ENCODE measurements around the gene BEGAIN. TPM values are rescaled to one million over a fixed set of nuclear protein-coding genes. Genes with fewer than 3 reads are reported as not detected.

BEGAIN gene
- total and polyA plus RNA-seq, 2 of the 8 experiments (the other 6 are each of a cell fraction or from before 2014, with no cell fraction given) = 2.9 to 3.0 TPM

- TF ChIP-seq SIRT6 (IDR thresholded peaks at IDR 0.05; ENCODE audit: low read length) (no peak), USF2 (IDR thresholded peaks at IDR 0.05; ENCODE audit: low read length) (no peak), RBBP5 (IDR thresholded peaks at IDR 0.05; ENCODE audit: borderline replicate concordance, low read depth, low read length) (no peak), RFX5 (IDR thresholded peaks at IDR 0.05; ENCODE audit: borderline replicate concordance, low read depth, low read length) (no peak), ZNF274 (IDR thresholded peaks at IDR 0.05; ENCODE audit: borderline replicate concordance, extremely low read depth, low read length) (no peak)
Observed at GRCh38 chr14:100557658-100558057, 29.6 kb downstream of the BEGAIN start (continued).

Data from H1 (cell line).